K562 (cell line): Measurements from ENCODE around the gene PIEZO2. TPM values are rescaled to one million over a fixed set of nuclear protein-coding genes. Genes with fewer than 3 reads are reported as not detected.

Source experiments
- ATAC-seq: fragments of 200-7000 bp; cut with Tn5 transposase; 3 replicates; pipeline ENCODE4 v1.9.1; 2020; ENCODE audit warnings: moderate library complexity
- BruUV-seq: library from RNA; stranded (reverse); fragments of 400-500 nt; replicated peaks from 2 replicates; lab custom pipeline; 2021; lab: Mats Ljungman, UMichigan
- CTCF ChIA-PET: fragments of 300-600 bp; formaldehyde crosslinking; extraction: SDS; loops from one replicate; lab custom pipeline; 2021; ENCODE audit warnings: low intra/inter-chr PET ratio; lab: Yijun Ruan, JAX
- POLR2A ChIA-PET: fragments of 300-600, 350-650 bp; sonication (Branson Sonifier 250); formaldehyde crosslinking; extraction: SDS; loops from one replicate; lab custom pipeline; 2021; ENCODE audit warnings: antibody characterized with exemption, inconsistent platforms; lab: Yijun Ruan, JAX
- DNase-seq, 4 experiments: peaks; one replicate each; pipeline versions ENCODE4 v3.0.0 to v3.0.0-alpha.2; 2011 to 2018; ENCODE audit warnings: low spot score in 3 of 4, mixed read lengths in 3 of 4; ENCODE audit errors: extremely low read depth in 1 of 4
- FAIRE-seq: peaks from 2 replicates; lab custom pipeline; 2011; peaks lifted over from hg19 to GRCh38; lab: Jason Lieb, UNC
- H2AFZ ChIP-seq: 2 replicates; pipeline ENCODE4 v1.6.0; 2011; ENCODE audit warnings: low read depth, low read length, control low read depth, inconsistent platforms
- H3K27ac ChIP-seq: fragments of 200-600 bp; 3 replicates; pipeline ENCODE4 v1.8.0; 2011; ENCODE audit warnings: low read depth, mild to moderate bottlenecking, control low read depth, inconsistent platforms, low read length, moderate library complexity, mixed read lengths; ENCODE audit errors: extremely low read depth
- H3K27me3 ChIP-seq, 2 experiments: fragments of 300-600 bp in 1 of 2; 2 replicates in 1 of 2; 3 replicates in 1 of 2; pipeline versions ENCODE4 v1.6.0 to v1.8.0; 2011; ENCODE audit warnings: inconsistent platforms in 2 of 2, low read length in 2 of 2, mild to moderate bottlenecking in 1 of 2, mixed read lengths in 1 of 2, moderate library complexity in 1 of 2; ENCODE audit not compliant: control insufficient read depth in 2 of 2, insufficient read depth in 2 of 2
- H3K36me3 ChIP-seq: fragments of 300-600 bp; 3 replicates; pipeline ENCODE4 v1.8.0; 2011; ENCODE audit warnings: mild to moderate bottlenecking, low read length, inconsistent platforms; ENCODE audit not compliant: control insufficient read depth, insufficient read depth
- H3K4me1 ChIP-seq, 2 experiments: fragments of 200-600 bp in 1 of 2; replicated peaks in 1 of 2; 2 replicates in 1 of 2; 3 replicates in 1 of 2; pipeline versions ENCODE4 v1.5.1 to v1.8.0; 2011; ENCODE audit warnings: inconsistent platforms in 2 of 2, low read length in 2 of 2, mild to moderate bottlenecking in 1 of 2, mixed read lengths in 1 of 2, moderate library complexity in 1 of 2; ENCODE audit not compliant: control insufficient read depth in 2 of 2, insufficient read depth in 2 of 2
- H3K4me2 ChIP-seq: 2 replicates; pipeline ENCODE4 v1.6.1; 2011; ENCODE audit warnings: low read length, control low read depth, inconsistent platforms, mixed read lengths; ENCODE audit not compliant: insufficient read depth
- H3K4me3 ChIP-seq: fragments of 200-600 bp; sonication (generic), shearing (Covaris generic); 2 replicates; pipeline ENCODE4 v1.5.1; 2016; ENCODE audit warnings: control low read depth, inconsistent platforms
- H3K79me2 ChIP-seq: fragments of 200-600 bp; 3 replicates; pipeline ENCODE4 v1.8.0; 2011; ENCODE audit warnings: low read length, inconsistent platforms; ENCODE audit not compliant: control insufficient read depth, insufficient read depth
- H3K9ac ChIP-seq, 2 experiments: 2 replicates each; pipeline versions ENCODE4 v1.6.0 to v1.6.1; 2011; ENCODE audit warnings: low read depth in 2 of 2, low read length in 2 of 2, control low read depth in 1 of 2, inconsistent platforms in 1 of 2, mild to moderate bottlenecking in 1 of 2, mixed read lengths in 1 of 2; ENCODE audit not compliant: insufficient read depth in 1 of 2
- H3K9me1 ChIP-seq: one replicate; pipeline ENCODE4 v1.6.0; 2011; ENCODE audit warnings: inconsistent platforms, mild to moderate bottlenecking, low read length, moderate library complexity; ENCODE audit not compliant: control insufficient read depth, insufficient read depth
- H3K9me3 ChIP-seq: replicated peaks from 2 replicates; pipeline ENCODE4 v1.5.1; 2011; ENCODE audit warnings: low read depth, low read length, inconsistent platforms; ENCODE audit not compliant: control insufficient read depth, insufficient read depth
- H4K20me1 ChIP-seq: replicated peaks from 2 replicates; pipeline ENCODE4 v1.6.1; 2011; ENCODE audit warnings: low read length, inconsistent platforms, mixed read lengths; ENCODE audit not compliant: control insufficient read depth, insufficient read depth
- BHLHE40 ChIP-seq: IDR thresholded peaks from 2 replicates; pipeline ENCODE4 v1.6.1; 2011; ENCODE audit warnings: low read length, improper control_type of control experiment
- CBX3 ChIP-seq, 2 experiments: IDR thresholded peaks; 1 replicate in 1 of 2; 2 replicates in 1 of 2; pipeline ENCODE4 v1.6.1; 2012; ENCODE audit warnings: inconsistent platforms in 2 of 2, low read length in 2 of 2, borderline replicate concordance in 1 of 2, control low read depth in 1 of 2
- DPF2 ChIP-seq: fragments of 450-650 bp; IDR thresholded peaks from 2 replicates; pipeline ENCODE4 v1.6.1; 2016
- GATAD2B ChIP-seq: fragments of 450-650 bp; IDR thresholded peaks from 2 replicates; pipeline ENCODE4 v1.6.1; 2017; ENCODE audit warnings: mild to moderate bottlenecking, borderline replicate concordance
- HMG20A ChIP-seq: fragments of 450-650 bp; formaldehyde crosslinking; conservative IDR thresholded peaks from 2 replicates; pipeline ENCODE4 v1.4.0; 2020; ENCODE audit warnings: mild to moderate bottlenecking, mixed read lengths
- NFYB ChIP-seq: IDR thresholded peaks from 2 replicates; pipeline ENCODE4 v1.6.1; 2011; ENCODE audit warnings: mild to moderate bottlenecking, moderate library complexity; ENCODE audit not compliant: insufficient read length; ENCODE audit errors: extremely low read depth
- RFX5 ChIP-seq: IDR thresholded peaks from 2 replicates; pipeline ENCODE4 v1.6.1; 2011; ENCODE audit warnings: low read depth, mild to moderate bottlenecking, improper control_type of control experiment, low read length
- SIN3B ChIP-seq: fragments of 450-650 bp; IDR thresholded peaks from 2 replicates; pipeline ENCODE4 v1.6.1; 2017; ENCODE audit warnings: low read depth, mild to moderate bottlenecking, moderate library complexity
- ZBTB8A ChIP-seq: fragments of 450-650 bp; IDR thresholded peaks from 2 replicates; pipeline ENCODE4 v1.6.1; 2018; ENCODE audit warnings: mild to moderate bottlenecking, moderate library complexity; ENCODE audit not compliant: partially characterized antibody
- ZNF280A ChIP-seq: fragments of 450-650 bp; IDR thresholded peaks from 2 replicates; pipeline ENCODE4 v1.6.1; 2018; ENCODE audit warnings: mild to moderate bottlenecking, low read depth; ENCODE audit not compliant: partially characterized antibody
- ZNF449 ChIP-seq: fragments of 250-450 bp; sonication (Bioruptor Pico); IDR thresholded peaks from 2 replicates; pipeline ENCODE4 v1.8.0; 2022; ENCODE audit warnings: moderate library complexity, mild to moderate bottlenecking, inconsistent platforms
- ZNF583 ChIP-seq: fragments of 250-450 bp; sonication (Bioruptor Pico); IDR thresholded peaks from 2 replicates; pipeline ENCODE4 v1.4.0; 2020
- WGBS: fragments of 100-300 bp; shearing (Covaris generic); methylation state at CpG from one replicate; pipeline ENCODE4 v1.1.6; 2016; ENCODE audit warnings: low coverage, mixed read lengths; ENCODE audit not compliant: insufficient coverage; ENCODE audit errors: missing lambda C conversion rate; 5-methylcytosine and 5-hydroxymethylcytosine counted together
- in situ Hi-C: fragments of 300-500 bp; cut with MboI; formaldehyde crosslinking; loops from 4 replicates; pipeline ENCODE4 v1.15.0; 2018; ENCODE audit warnings: inconsistent platforms, mixed read lengths
- intact Hi-C: fragments of 100-400 bp; cut with micrococcal nuclease; formaldehyde crosslinking; loops from 2 replicates; pipeline ENCODE4 v1.14.2; 2022
- polyA plus RNA-seq, 8 experiments: library from polyadenylated mRNA; depleted of rRNA in 4 of 8; stranded (reverse) in 5 of 8; unstranded in 3 of 8; fragments of >200 nt; fragmentation: Nextera tagmentation in 2 of 8; fragmentation: Illumina TruSeq in 1 of 8; extraction: Ambion mirVana in 2 of 8; extraction: Trizol in 1 of 8; gene quantifications; 2 replicates each; pipeline versions ENCODE4 v1.2.1 to v1.2.3, GENCODE V29; 2011 to 2014; ENCODE audit warnings: inconsistent platforms in 1 of 8, missing spikeins in 1 of 8
- total RNA-seq, 7 experiments: library from RNA; depleted of rRNA in 6 of 7; stranded (reverse); fragments of >200 nt in 6 of 7; fragmentation: Illumina TruSeq in 2 of 7; extraction: Trizol in 2 of 7; gene quantifications; 2 replicates each; pipeline versions ENCODE4 v1.2.1 to v1.2.3, GENCODE V29; 2011 to 2021; ENCODE audit warnings: low replicate concordance in 1 of 7

Gene PIEZO2
- total and polyA plus RNA-seq, 9 of the 15 experiments (the other 6 are each of a cell fraction or from before 2014, with no cell fraction given): 0.54 to 4.1 (median 2.0) TPM

- no peaks in the 10 kb centered on the region for H3K9me1 ChIP-seq
- H4K20me1 ChIP-seq: no peaks in the 10 kb centered on the region
- FAIRE-seq: no peak
- TF ChIP-seq BHLHE40: no peak
- TF ChIP-seq NFYB: no peak
- TF ChIP-seq ZBTB8A: no peak
- no peak for TF ChIP-seq ZNF449 (CRISPR knock-in tag)
- no peak for TF ChIP-seq CBX3 (IDR thresholded peaks at IDR 0.05; ENCODE audit: borderline replicate concordance in 1 of 2, low read length in 2 of 2)
- no peak for TF ChIP-seq HMG20A (CRISPR knock-in tag)
- TF ChIP-seq ZNF280A: no peak
- TF ChIP-seq ZNF583 (CRISPR knock-in tag): no peak
- no peak for TF ChIP-seq RFX5
- TF ChIP-seq DPF2: no peak
- no peak for TF ChIP-seq GATAD2B
- TF ChIP-seq SIN3B: no peak
- TF ChIP-seq, all 486 proteins: peak for 0
- no peak overlapping the region for H2AFZ ChIP-seq
- no peaks in the 10 kb centered on the region for H3K79me2 ChIP-seq
- H3K4me3 ChIP-seq: no peak overlapping the region
- CTCF ChIA-PET: no interaction called here
- no peaks in the 10 kb centered on the region for H3K36me3 ChIP-seq
- H3K4me2 ChIP-seq: no peak overlapping the region
- WGBS: 15% methylated on average over 8 of the region's 8 CpGs
- POLR2A ChIA-PET: no interaction called here
- intact Hi-C loops: no loop called here
- in situ Hi-C loops: no loop called here
- H3K27ac ChIP-seq: no peak overlapping the region
- no peaks in the 10 kb centered on the region for H3K9me3 ChIP-seq
- ATAC-seq (no peak), DNase-seq (no peak)
- no peaks in the 10 kb centered on the region for H3K4me1 ChIP-seq
- BruUV-seq: no TSS peak
- H3K9ac ChIP-seq: no peak overlapping the region
- H3K27me3 ChIP-seq: peaks cover 0 to 5% of the 10 kb centered on the region in 2 experiments; a peak in 1 of 5 replicates
These were observed 302.0 kb downstream of the PIEZO2 start for GRCh38 chr18:10847408-10847790.
